ENCODE data around the gene HCN4.

DNA sequence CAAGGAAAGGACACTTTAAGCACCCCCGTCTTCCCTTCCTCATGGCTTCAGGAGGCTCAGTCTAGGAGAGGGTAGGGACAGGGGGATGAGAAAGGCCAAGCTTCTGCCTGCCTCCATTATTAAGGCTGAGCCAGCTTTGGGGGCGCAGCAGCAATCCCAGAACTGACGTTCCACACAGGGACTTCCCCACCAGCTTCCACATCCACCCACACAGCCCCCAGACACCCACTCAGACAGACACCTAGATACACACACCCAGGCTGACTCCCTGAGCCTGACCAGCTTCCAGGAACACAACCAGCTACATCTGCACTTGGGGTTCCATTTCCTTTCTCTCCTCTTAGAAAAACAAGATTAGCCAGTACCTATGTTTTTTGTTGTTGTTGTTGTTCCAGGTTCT is 4.7 kb downstream of the HCN4 start:
- TF ChIP-seq, protein P1, sequence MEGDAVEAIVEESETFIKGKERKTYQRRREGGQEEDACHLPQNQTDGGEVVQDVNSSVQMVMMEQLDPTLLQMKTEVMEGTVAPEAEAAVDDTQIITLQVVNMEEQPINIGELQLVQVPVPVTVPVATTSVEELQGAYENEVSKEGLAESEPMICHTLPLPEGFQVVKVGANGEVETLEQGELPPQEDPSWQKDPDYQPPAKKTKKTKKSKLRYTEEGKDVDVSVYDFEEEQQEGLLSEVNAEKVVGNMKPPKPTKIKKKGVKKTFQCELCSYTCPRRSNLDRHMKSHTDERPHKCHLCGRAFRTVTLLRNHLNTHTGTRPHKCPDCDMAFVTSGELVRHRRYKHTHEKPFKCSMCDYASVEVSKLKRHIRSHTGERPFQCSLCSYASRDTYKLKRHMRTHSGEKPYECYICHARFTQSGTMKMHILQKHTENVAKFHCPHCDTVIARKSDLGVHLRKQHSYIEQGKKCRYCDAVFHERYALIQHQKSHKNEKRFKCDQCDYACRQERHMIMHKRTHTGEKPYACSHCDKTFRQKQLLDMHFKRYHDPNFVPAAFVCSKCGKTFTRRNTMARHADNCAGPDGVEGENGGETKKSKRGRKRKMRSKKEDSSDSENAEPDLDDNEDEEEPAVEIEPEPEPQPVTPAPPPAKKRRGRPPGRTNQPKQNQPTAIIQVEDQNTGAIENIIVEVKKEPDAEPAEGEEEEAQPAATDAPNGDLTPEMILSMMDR (IDR thresholded peaks at IDR 0.05): no peak
- no peak for TF ChIP-seq POLR2A (IDR thresholded peaks at IDR 0.05)
